Esophagus (tissue), 2 donors: ENCODE data around the gene PTPRD. TPM values are rescaled to one million over a fixed set of nuclear protein-coding genes. Genes with fewer than 3 reads are reported as not detected.

Experiments
- H3K27ac ChIP-seq, 2 donors: one replicate each; pipeline ENCODE4 v1.5.1; 2013; ENCODE audit warnings: low read depth in 2 of 2, mild to moderate bottlenecking in 2 of 2, inconsistent platforms in 1 of 2, low read length in 1 of 2, moderate library complexity in 1 of 2
- H3K27me3 ChIP-seq, 2 donors: one replicate each; pipeline ENCODE4 v1.6.1; 2013; ENCODE audit warnings: low read length in 2 of 2, control low read depth in 1 of 2, mild to moderate bottlenecking in 1 of 2; ENCODE audit not compliant: insufficient read depth in 2 of 2, control insufficient read depth in 1 of 2
- H3K36me3 ChIP-seq, 2 donors: one replicate each; pipeline ENCODE4 v1.6.1; 2013; ENCODE audit warnings: low read length in 1 of 2; ENCODE audit not compliant: control insufficient read depth in 2 of 2, insufficient read depth in 2 of 2
- H3K4me1 ChIP-seq, 2 donors: one replicate each; pipeline ENCODE4 v1.6.1; 2013; ENCODE audit warnings: low read length in 1 of 2; ENCODE audit not compliant: control insufficient read depth in 2 of 2, insufficient read depth in 2 of 2
- H3K4me3 ChIP-seq, 2 donors: one replicate each; pipeline ENCODE4 v1.5.1; 2013; ENCODE audit warnings: low read length in 2 of 2, mild to moderate bottlenecking in 2 of 2, low read depth in 1 of 2, moderate library complexity in 1 of 2
- H3K9me3 ChIP-seq, 2 donors: one replicate each; pipeline ENCODE4 v1.6.1; 2013; ENCODE audit warnings: mild to moderate bottlenecking in 2 of 2, low read depth in 1 of 2, low read length in 1 of 2, moderate library complexity in 1 of 2; ENCODE audit not compliant: control insufficient read depth in 2 of 2, insufficient read depth in 1 of 2
- WGBS, 2 donors: extraction: QIAGEN DNeasy Blood & Tissue Kit; methylation state at CpG; one replicate each; pipeline ENCODE4 v1.1.7; 2013; 5-methylcytosine and 5-hydroxymethylcytosine counted together
- polyA plus RNA-seq, 2 donors: library from polyadenylated mRNA; stranded (reverse); fragments of 200-250 nt; gene quantifications; one replicate each; pipeline ENCODE4 v1.2.3, GENCODE V29; 2013
- donor health status: healthy with polysubstance abuse.
- donor health status: Bipolar disorder and iron deficiency.

Gene PTPRD
- polyA plus RNA-seq, 2 donors = 0.53 to 0.60 TPM

- H3K4me3 ChIP-seq = no peak overlapping the region
- H3K36me3 ChIP-seq = no peaks in the 10 kb centered on the region
- H3K27ac ChIP-seq = no peak overlapping the region
- H3K9me3 ChIP-seq = no peaks in the 10 kb centered on the region
- 59 to 63% methylated on average over 4 of the region's 4 CpGs for WGBS, 2 donors
- H3K4me1 ChIP-seq = no peaks in the 10 kb centered on the region
- no peaks in the 10 kb centered on the region for H3K27me3 ChIP-seq
These were observed 858.6 kb downstream of the PTPRD start for GRCh38 chr9:9754186-9754585.

GRCh38 chr9:9753266-9753665 is 859.5 kb downstream of the PTPRD start:
- H3K9me3 ChIP-seq = no peaks in the 10 kb centered on the region
- no peak overlapping the region for H3K27ac ChIP-seq
- no peaks in the 10 kb centered on the region for H3K4me1 ChIP-seq
- no peaks in the 10 kb centered on the region for H3K36me3 ChIP-seq
- no peaks in the 10 kb centered on the region for H3K27me3 ChIP-seq
- WGBS, 2 donors = 41 to 50% methylated on average over 3 of the region's 3 CpGs
- H3K4me3 ChIP-seq = no peak overlapping the region

DNA sequence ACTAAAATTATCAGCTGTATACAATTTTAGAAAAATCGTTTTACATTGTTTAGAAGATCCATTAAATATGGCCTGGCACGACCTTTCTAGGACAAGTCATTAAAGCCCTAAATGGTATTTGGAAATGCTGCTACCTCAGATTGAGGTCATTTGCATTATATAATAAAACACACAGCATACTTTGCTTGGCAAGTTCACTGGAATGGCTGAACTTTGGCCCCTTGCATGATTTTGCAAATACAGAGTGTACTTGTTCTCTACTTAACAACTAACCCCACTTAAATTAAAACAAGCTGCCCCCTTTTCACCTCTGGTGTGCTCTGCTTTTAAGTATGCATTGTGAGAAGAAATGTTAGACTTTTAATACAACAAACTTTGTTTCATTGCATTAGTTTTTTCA is 860.1 kb downstream of the PTPRD start:
- Histone ChIP-seq H3K9me3 (no peaks in the 10 kb centered on the region), H3K4me1 (no peaks in the 10 kb centered on the region), H3K27me3 (no peaks in the 10 kb centered on the region), H3K4me3 (no peak overlapping the region), H3K36me3 (no peaks in the 10 kb centered on the region), H3K27ac (no peak overlapping the region)
- 33 to 50% methylated on average over 2 of the region's 2 CpGs for WGBS, 2 donors

GRCh38 chr9:9751996-9752395 is 860.8 kb downstream of the PTPRD start:
- no peaks in the 10 kb centered on the region for H3K4me1 ChIP-seq
- no peak overlapping the region for H3K4me3 ChIP-seq
- H3K27ac ChIP-seq = no peak overlapping the region
- 73% methylated on average over 4 of the region's 4 CpGs for WGBS, 2 donors
- H3K27me3 ChIP-seq = no peaks in the 10 kb centered on the region
- H3K36me3 ChIP-seq = no peaks in the 10 kb centered on the region
- no peaks in the 10 kb centered on the region for H3K9me3 ChIP-seq

DNA sequence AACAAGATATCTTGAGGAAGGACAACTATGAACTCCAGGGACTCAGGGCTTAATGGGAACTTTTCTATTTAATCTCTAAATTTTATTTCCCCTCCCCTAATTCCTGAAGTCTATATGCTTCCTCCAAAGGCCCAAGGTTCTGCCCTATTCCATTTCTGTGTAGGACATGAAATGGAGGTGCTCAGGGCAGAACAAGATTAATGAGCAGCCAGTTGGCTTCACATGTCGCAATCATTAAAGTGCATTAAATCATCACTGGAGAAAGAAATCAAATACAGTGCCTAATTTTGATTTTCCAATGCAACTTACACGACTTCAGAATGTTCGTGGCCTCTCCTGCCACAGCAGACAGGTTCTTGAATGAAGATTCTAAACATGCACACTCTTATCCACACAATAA is 862.1 kb downstream of the PTPRD start:
- H3K36me3 ChIP-seq = no peaks in the 10 kb centered on the region
- 69% methylated on average over 3 of the region's 3 CpGs for WGBS, 2 donors
- no peak overlapping the region for H3K4me3 ChIP-seq
- H3K9me3 ChIP-seq = no peaks in the 10 kb centered on the region
- H3K27me3 ChIP-seq = no peaks in the 10 kb centered on the region
- no peaks in the 10 kb centered on the region for H3K4me1 ChIP-seq
- H3K27ac ChIP-seq = no peak overlapping the region

GRCh38 chr9:9749591-9749990 is 863.2 kb downstream of the PTPRD start:
- 88 to 91% methylated on average over 1 of the region's 1 CpG for WGBS, 2 donors
- Histone ChIP-seq H3K4me3 (no peak overlapping the region), H3K27ac (no peak overlapping the region), H3K9me3 (no peaks in the 10 kb centered on the region), H3K4me1 (no peaks in the 10 kb centered on the region), H3K36me3 (no peaks in the 10 kb centered on the region), H3K27me3 (no peaks in the 10 kb centered on the region)

- H3K27me3 ChIP-seq = no peaks in the 10 kb centered on the region
- H3K4me1 ChIP-seq = no peaks in the 10 kb centered on the region
- 43 to 55% methylated on average over 4 of the region's 4 CpGs for WGBS, 2 donors
- no peaks in the 10 kb centered on the region for H3K9me3 ChIP-seq
- H3K36me3 ChIP-seq = no peaks in the 10 kb centered on the region
- H3K27ac ChIP-seq = no peak overlapping the region
- no peak overlapping the region for H3K4me3 ChIP-seq
These were observed 865.0 kb downstream of the PTPRD start for GRCh38 chr9:9747787-9748186.

DNA sequence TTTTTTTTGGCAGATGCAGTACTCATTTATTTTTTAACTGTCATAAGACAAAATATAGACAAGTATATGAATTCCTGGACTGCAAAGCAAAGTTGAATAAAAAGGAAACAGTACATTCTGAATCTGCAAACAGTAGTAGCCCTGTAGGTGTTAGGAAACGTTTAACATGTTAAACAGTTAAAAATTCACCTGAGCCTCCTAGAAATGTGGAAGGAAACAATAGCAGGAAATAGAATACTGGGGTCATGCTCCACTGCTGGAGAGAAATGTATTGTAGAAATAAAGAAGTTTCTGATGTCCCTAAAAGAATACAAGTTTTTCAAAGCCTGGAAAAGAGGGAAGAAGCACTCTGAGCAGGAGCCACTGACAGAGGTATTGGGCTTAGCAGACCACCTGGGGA is 866.0 kb downstream of the PTPRD start:
- H3K27ac ChIP-seq = no peak overlapping the region
- no peak overlapping the region for H3K4me3 ChIP-seq
- H3K36me3 ChIP-seq = no peaks in the 10 kb centered on the region
- no peaks in the 10 kb centered on the region for H3K4me1 ChIP-seq
- H3K9me3 ChIP-seq = no peaks in the 10 kb centered on the region
- no peaks in the 10 kb centered on the region for H3K27me3 ChIP-seq
- WGBS, 2 donors = 14 to 21% methylated on average over 1 of the region's 1 CpG

DNA sequence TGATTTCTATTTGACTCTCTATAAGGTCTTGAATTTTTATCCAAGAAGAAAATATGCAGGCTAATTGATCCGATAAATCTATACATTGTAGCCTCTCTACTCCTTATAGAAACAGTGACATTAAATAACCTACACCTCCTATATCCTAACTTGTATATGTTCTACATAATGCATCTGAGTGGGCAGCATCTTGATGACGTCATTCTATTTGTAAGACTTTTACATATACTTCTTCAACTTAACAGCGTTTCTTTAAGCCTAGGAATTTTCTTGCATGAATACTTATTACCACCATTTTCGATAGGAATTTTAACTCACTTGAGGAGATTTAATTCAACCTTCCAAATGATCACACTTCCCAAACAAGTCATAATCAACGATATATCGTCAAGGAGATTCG is 869.0 kb downstream of the PTPRD start:
- 78 to 82% methylated on average over 7 of the region's 7 CpGs for WGBS, 2 donors
- H3K4me3 ChIP-seq = no peak overlapping the region
- H3K27ac ChIP-seq = no peak overlapping the region
- H3K27me3 ChIP-seq = no peaks in the 10 kb centered on the region
- H3K4me1 ChIP-seq = no peaks in the 10 kb centered on the region
- no peaks in the 10 kb centered on the region for H3K9me3 ChIP-seq
- no peaks in the 10 kb centered on the region for H3K36me3 ChIP-seq

DNA sequence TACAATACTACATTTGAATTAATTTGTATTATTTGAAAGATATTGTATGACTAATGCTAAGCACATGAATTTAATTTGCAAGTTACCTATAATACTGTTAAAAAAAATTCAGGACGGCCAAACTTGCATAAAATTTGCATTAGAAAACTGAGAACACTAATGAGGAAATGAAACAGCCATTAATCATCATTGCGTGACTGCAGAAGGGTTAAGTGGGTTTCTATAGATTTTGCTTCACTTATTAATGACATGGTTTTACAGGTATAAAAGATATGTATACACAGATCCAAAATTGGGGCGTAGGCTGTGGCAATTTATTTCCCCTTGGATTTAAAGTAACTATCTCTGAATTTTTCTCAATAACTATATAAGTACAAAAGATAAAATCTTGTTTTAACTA is 882.6 kb downstream of the PTPRD start:
- 38 to 55% methylated on average over 3 of the region's 3 CpGs for WGBS, 2 donors
- Histone ChIP-seq H3K4me3 (no peak overlapping the region), H3K27me3 (no peaks in the 10 kb centered on the region), H3K4me1 (no peaks in the 10 kb centered on the region), H3K36me3 (no peaks in the 10 kb centered on the region), H3K9me3 (no peaks in the 10 kb centered on the region), H3K27ac (no peak overlapping the region)
